ENCODE results near the gene TEX13B.

The TEX13B gene

DNA sequence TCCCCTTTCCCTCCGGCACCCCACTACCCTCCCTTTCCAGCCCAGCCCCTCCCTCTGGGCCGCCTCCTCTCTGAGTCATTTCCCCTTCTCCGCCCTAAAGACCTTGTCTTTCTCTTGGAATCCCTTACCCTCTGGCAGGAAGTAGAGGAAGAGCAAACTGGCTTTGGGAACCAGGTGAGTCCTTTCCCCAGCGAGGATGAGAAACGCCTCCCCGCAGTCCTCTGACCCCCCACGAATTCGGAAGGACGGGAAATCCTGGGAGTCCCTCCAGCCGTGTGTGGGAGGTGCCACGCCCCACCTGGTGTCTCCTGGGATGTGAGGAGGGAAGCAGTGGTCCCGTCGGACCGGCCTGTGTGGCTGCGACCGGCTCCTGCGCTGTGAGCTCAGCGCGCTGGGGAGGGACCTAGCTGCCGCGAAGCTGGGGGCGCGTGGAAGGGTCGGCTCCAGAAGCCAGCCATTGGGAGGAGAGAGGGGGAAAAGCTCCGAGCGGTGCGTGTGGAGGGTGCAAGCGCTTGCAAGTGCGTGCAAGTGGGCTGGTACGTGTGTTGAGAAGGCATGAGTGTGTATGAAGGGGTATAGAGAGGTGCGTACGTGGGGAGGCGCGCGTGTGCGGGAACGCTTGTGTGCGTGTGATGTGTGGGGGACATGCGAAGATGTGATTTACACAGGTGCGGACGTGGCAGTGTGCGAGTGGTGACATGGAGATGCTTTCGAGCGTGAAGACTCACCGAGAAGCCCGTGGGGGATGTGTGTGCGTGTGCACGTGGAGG, 46.3 kb downstream of the TEX13B start:
- no peak for TF ChIP-seq ZFX (IDR thresholded peaks at IDR 0.05; ENCODE audit: borderline replicate concordance)
- TF ChIP-seq, protein P1, sequence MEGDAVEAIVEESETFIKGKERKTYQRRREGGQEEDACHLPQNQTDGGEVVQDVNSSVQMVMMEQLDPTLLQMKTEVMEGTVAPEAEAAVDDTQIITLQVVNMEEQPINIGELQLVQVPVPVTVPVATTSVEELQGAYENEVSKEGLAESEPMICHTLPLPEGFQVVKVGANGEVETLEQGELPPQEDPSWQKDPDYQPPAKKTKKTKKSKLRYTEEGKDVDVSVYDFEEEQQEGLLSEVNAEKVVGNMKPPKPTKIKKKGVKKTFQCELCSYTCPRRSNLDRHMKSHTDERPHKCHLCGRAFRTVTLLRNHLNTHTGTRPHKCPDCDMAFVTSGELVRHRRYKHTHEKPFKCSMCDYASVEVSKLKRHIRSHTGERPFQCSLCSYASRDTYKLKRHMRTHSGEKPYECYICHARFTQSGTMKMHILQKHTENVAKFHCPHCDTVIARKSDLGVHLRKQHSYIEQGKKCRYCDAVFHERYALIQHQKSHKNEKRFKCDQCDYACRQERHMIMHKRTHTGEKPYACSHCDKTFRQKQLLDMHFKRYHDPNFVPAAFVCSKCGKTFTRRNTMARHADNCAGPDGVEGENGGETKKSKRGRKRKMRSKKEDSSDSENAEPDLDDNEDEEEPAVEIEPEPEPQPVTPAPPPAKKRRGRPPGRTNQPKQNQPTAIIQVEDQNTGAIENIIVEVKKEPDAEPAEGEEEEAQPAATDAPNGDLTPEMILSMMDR (IDR thresholded peaks at IDR 0.05) = no peak
- no peak overlapping the region for H3K27ac ChIP-seq

DNA sequence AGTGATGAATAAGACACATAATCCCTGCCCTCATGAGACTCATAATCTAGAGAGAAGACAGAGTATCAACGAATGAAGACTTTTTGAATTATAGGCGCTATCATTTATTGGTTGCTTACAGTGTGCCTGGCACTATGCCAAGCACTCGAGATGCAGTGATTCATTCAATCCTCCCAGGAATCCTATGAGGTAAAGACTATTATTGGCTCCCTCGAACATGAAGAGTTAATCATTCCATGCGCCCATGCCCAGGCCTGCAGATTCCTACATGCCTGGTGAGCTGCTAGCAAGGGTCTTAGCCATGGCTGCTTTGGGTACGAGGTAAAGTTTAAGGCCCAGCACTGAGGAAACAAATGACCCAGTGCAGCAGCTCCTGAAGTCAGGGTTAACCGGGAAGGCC, 47.0 kb downstream of the TEX13B start:
- H3K27ac ChIP-seq = no peak overlapping the region

DNA sequence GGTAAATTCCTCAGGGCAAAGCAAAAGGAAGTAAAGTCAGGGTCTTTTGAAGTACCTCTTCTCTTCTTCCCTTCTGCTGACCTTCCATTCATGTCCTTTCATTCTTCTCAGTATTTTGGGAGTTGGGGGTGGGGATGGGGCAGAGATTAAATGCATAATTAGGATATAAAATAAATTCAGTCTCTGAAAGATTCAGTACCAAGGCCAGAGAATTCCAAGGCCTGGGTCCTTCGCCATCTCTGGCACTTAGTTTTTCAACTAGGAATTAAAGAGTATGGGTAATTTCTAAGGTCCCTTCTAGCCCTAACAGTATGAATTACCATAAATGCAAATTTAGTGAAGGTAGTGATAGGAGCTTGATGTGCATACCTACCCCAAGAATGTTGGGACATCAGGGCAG, 47.9 kb downstream of the TEX13B start:
- no peak overlapping the region for H3K27ac ChIP-seq
- TF ChIP-seq ZFX (IDR thresholded peaks at IDR 0.05; ENCODE audit: borderline replicate concordance) = no peak
- TF ChIP-seq, protein P1 (IDR thresholded peaks at IDR 0.05) = no peak

More for the DNA sequence above, 47.0 kb downstream of the TEX13B start:
- TF ChIP-seq ZFX (IDR thresholded peaks at IDR 0.05; ENCODE audit: borderline replicate concordance) = no peak
- TF ChIP-seq, protein P1 (IDR thresholded peaks at IDR 0.05) = no peak

Data from 22Rv1 (cell line).